HG02642 (cell line): ENCODE data around the gene TIGD1.
"Not testable (repeated sequence)": the region's sequence is repeated elsewhere in the genome, so short reads cannot be mapped to it uniquely, and the experiment has no call there.

Source experiments
- ATAC-seq: cut with Tn5 transposase; IDR thresholded peaks from one replicate; pipeline ENCODE4 v1.9.1; 2021; ENCODE audit warnings: mild to moderate bottlenecking; ENCODE audit not compliant: unreplicated experiment, poor library complexity

Gene TIGD1

GRCh38 chr2:232571026-232571474 is 20.7 kb upstream of the TIGD1 start:
- no peak for ATAC-seq

GRCh38 chr2:232570481-232570880 is 20.1 kb upstream of the TIGD1 start:
- not testable (repeated sequence) for ATAC-seq

GRCh38 chr2:232569541-232569940 is 19.2 kb upstream of the TIGD1 start:
- ATAC-seq = no peak

GRCh38 chr2:232568161-232568560 is 17.8 kb upstream of the TIGD1 start:
- no peak for ATAC-seq

- no peak for ATAC-seq
Observed at GRCh38 chr2:232567721-232568120, 17.4 kb upstream of the TIGD1 start.

GRCh38 chr2:232563580-232563979 is 13.2 kb upstream of the TIGD1 start:
- no peak for ATAC-seq

GRCh38 chr2:232562515-232563151 is 12.3 kb upstream of the TIGD1 start:
- ATAC-seq = no peak

- no peak for ATAC-seq
Observed at GRCh38 chr2:232556426-232556825, 6.1 kb upstream of the TIGD1 start.

- ATAC-seq = no peak
Observed at GRCh38 chr2:232551776-232552175, 1.4 kb upstream of the TIGD1 start.

GRCh38 chr2:232551250-232551638 is 887 bp upstream of the TIGD1 start:
- no peak for ATAC-seq

- no peak for ATAC-seq
Observed at GRCh38 chr2:232549655-232550353, 553 bp downstream of the TIGD1 start.

GRCh38 chr2:232547991-232548390 is 2.4 kb downstream of the TIGD1 start:
- no peak for ATAC-seq

- ATAC-seq = no peak
Observed at GRCh38 chr2:232545511-232546375, 4.6 kb downstream of the TIGD1 start.

- no peak for ATAC-seq
Observed at GRCh38 chr2:232544674-232545073, 5.7 kb downstream of the TIGD1 start.

- no peak for ATAC-seq
Observed at GRCh38 chr2:232543928-232544631, 6.3 kb downstream of the TIGD1 start.

- no peak for ATAC-seq
Observed at GRCh38 chr2:232543491-232543890, 6.9 kb downstream of the TIGD1 start.

- ATAC-seq = no peak
Observed at GRCh38 chr2:232542715-232543467, 7.5 kb downstream of the TIGD1 start.

- ATAC-seq = no peak
Observed at GRCh38 chr2:232541961-232542714, 8.2 kb downstream of the TIGD1 start.
